Duodenal mucosa (tissue), 2 donors: ENCODE results near the gene ITPKA.

Experiments
- H3K27ac ChIP-seq: one replicate; pipeline ENCODE4 v1.7.0; 2013; ENCODE audit warnings: low read depth, low read length
- H3K27me3 ChIP-seq, 2 donors: one replicate each; pipeline ENCODE4 v1.7.0; 2013; ENCODE audit warnings: low read length in 2 of 2, control low read depth in 1 of 2; ENCODE audit not compliant: insufficient read depth in 2 of 2, control insufficient read depth in 1 of 2
- H3K36me3 ChIP-seq, 2 donors: one replicate each; pipeline ENCODE4 v1.7.0; 2013; ENCODE audit warnings: low read length in 2 of 2, control low read depth in 1 of 2; ENCODE audit not compliant: insufficient read depth in 2 of 2, control insufficient read depth in 1 of 2
- H3K4me1 ChIP-seq, 2 donors: one replicate each; pipeline ENCODE4 v1.7.0; 2013; ENCODE audit warnings: low read length in 2 of 2, control low read depth in 1 of 2; ENCODE audit not compliant: insufficient read depth in 2 of 2, control insufficient read depth in 1 of 2
- H3K4me3 ChIP-seq, 2 donors: one replicate each; pipeline ENCODE4 v1.7.0; 2013; ENCODE audit warnings: low read length in 2 of 2, low read depth in 1 of 2
- H3K9ac ChIP-seq, 2 donors: one replicate each; pipeline ENCODE4 v1.7.0; 2013; ENCODE audit warnings: low read length in 2 of 2, low read depth in 1 of 2
- H3K9me3 ChIP-seq, 2 donors: one replicate each; pipeline ENCODE4 v1.7.0; 2013; ENCODE audit warnings: low read length in 2 of 2, control low read depth in 1 of 2; ENCODE audit not compliant: control insufficient read depth in 1 of 2

The ITPKA gene

GRCh38 chr15:41474941-41475340, 18.7 kb upstream of the ITPKA start:
- Histone ChIP-seq H3K9ac (peak overlapping the region; percentile 20 to 38), H3K4me3 (peak overlapping the region in 1 of 2 donors; percentile 4), H3K4me1 (peaks cover 14 to 16% of the 10 kb centered on the region in 2 donors), H3K9me3 (no peaks in the 10 kb centered on the region), H3K36me3 (peaks cover 45 to 66% of the 10 kb centered on the region in 2 donors), H3K27me3 (no peaks in the 10 kb centered on the region), H3K27ac (peak overlapping the region; percentile 15)

- no peak overlapping the region for H3K4me3 ChIP-seq
- no peak overlapping the region for H3K9ac ChIP-seq
- H3K9me3 ChIP-seq, result no peaks in the 10 kb centered on the region
- no peak overlapping the region for H3K27ac ChIP-seq
- no peaks in the 10 kb centered on the region for H3K27me3 ChIP-seq
- peaks cover 44 to 69% of the 10 kb centered on the region in 2 donors for H3K36me3 ChIP-seq
- H3K4me1 ChIP-seq, result peaks cover 17 to 28% of the 10 kb centered on the region in 2 donors
These were observed 17.1 kb upstream of the ITPKA start for GRCh38 chr15:41476416-41477048.

DNA sequence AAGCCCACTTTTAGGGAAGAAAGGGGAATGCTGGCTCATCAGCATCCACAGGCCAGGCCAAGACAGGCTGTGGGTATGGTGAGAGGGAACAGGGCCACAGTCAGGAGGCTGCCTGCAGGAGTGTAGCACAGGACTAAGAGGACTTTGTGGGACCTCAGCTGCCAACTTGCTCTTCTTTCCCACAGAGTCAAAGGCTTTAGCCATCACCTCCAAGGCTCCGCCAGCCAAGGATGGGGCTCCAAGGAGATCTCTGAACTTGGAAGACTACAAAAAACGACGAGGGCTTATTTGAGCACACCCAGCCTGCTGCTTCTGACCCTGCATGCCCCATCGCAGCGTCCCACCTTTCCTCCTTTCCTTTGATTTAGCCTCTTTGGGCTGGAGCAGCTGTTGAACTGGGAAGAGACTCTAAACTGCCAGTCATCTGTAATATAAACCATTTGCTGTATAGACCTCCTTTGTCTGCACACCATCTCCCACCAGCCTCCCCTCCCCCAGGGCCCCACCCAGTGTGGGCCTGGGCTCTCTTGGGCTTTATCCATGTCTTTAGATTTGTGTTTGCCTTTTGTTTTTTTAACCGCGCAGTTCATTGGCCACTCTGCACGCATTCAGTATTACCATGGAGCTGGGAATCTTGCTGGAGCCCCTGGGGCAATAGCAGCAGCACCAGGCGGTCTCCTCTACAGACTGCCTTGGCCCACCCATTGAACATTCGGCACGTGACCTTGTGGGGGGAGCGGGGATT, 13.1 kb upstream of the ITPKA start:
- Histone ChIP-seq H3K27me3 (no peaks in the 10 kb centered on the region), H3K27ac (no peak overlapping the region), H3K9me3 (no peaks in the 10 kb centered on the region), H3K9ac (no peak overlapping the region), H3K4me1 (peaks cover 20 to 24% of the 10 kb centered on the region in 2 donors), H3K36me3 (peaks cover 33 to 54% of the 10 kb centered on the region in 2 donors), H3K4me3 (no peak overlapping the region)

- H3K4me3 ChIP-seq, result no peak overlapping the region
These were observed 11.4 kb upstream of the ITPKA start for GRCh38 chr15:41482110-41482877.

GRCh38 chr15:41483115-41483514, 10.6 kb upstream of the ITPKA start:
- Histone ChIP-seq H3K36me3 (peaks cover 20 to 31% of the 10 kb centered on the region in 2 donors), H3K4me3 (peak overlapping the region in 1 of 2 donors; percentile 31), H3K4me1 (peaks cover 31 to 36% of the 10 kb centered on the region in 2 donors), H3K9me3 (no peaks in the 10 kb centered on the region), H3K27ac (no peak overlapping the region), H3K9ac (peak overlapping the region in 1 of 2 donors; percentile 19), H3K27me3 (no peaks in the 10 kb centered on the region)

More at GRCh38 chr15:41482110-41482877, 11.4 kb upstream of the ITPKA start:
- H3K27me3 ChIP-seq, result no peaks in the 10 kb centered on the region
- no peak overlapping the region for H3K27ac ChIP-seq
- no peaks in the 10 kb centered on the region for H3K9me3 ChIP-seq
- peak overlapping the region; percentile 14 to 19 for H3K9ac ChIP-seq
- H3K36me3 ChIP-seq, result peaks cover 20 to 37% of the 10 kb centered on the region in 2 donors
- peaks cover 25 to 28% of the 10 kb centered on the region in 2 donors for H3K4me1 ChIP-seq

DNA sequence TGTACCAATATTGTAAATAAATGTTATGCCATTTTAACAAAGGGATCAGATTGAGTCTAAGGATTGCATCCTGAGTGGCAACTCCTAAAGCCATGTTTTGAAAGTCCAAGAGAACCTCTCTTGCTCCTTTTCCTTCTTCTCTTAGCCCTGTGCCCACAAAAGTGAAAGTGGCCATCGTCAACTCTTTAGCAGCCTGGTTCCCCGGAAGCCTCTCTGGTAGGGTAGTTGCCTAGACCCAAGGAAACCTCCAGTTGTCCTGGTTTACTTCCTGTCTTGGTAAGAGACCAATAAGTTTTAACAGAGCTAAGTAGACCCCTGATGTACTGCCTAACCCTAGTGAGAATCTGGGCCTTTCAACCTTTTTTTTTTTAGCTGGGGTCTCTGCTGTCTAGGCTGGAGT, 10.2 kb upstream of the ITPKA start:
- Histone ChIP-seq H3K27ac (no peak overlapping the region), H3K4me1 (peaks cover 31 to 38% of the 10 kb centered on the region in 2 donors), H3K4me3 (peak overlapping the region in 1 of 2 donors; percentile 31), H3K27me3 (no peaks in the 10 kb centered on the region), H3K9me3 (no peaks in the 10 kb centered on the region), H3K9ac (peak overlapping the region in 1 of 2 donors; percentile 19), H3K36me3 (peaks cover 20 to 28% of the 10 kb centered on the region in 2 donors)

- Histone ChIP-seq H3K27me3 (no peaks in the 10 kb centered on the region), H3K9me3 (no peaks in the 10 kb centered on the region), H3K4me1 (peaks cover 31 to 38% of the 10 kb centered on the region in 2 donors), H3K36me3 (peaks cover 9 to 14% of the 10 kb centered on the region in 2 donors), H3K9ac (no peak overlapping the region), H3K27ac (no peak overlapping the region), H3K4me3 (no peak overlapping the region)
These were observed 8.6 kb upstream of the ITPKA start for GRCh38 chr15:41484937-41485625.

DNA sequence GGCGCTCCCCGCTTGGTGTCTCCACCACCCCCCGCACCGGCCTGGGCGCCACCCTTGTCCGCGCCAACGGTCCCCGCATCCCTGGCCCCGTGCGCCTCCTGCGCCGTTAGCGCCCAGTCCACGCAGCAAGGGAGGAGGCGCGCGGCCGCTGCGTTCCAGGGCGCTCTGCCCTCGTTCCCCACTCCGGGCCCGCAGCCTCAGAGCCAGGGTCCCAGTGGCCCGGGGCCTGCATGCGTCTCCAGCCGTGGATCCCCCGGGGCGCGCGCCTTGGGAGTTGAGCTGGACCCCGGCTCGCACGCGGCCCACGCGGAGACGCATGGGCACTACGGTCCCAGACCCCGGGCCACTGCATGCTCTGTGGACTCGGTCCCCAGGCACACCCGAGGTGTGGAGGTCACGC, 7.4 kb upstream of the ITPKA start:
- no peaks in the 10 kb centered on the region for H3K9me3 ChIP-seq
- H3K4me3 ChIP-seq, result no peak overlapping the region

GRCh38 chr15:41487381-41487780, 6.3 kb upstream of the ITPKA start:
- Histone ChIP-seq H3K4me1 (peaks cover 26 to 29% of the 10 kb centered on the region in 2 donors), H3K36me3 (no peaks in the 10 kb centered on the region), H3K9me3 (no peaks in the 10 kb centered on the region), H3K4me3 (no peak overlapping the region), H3K27ac (no peak overlapping the region), H3K9ac (no peak overlapping the region), H3K27me3 (no peaks in the 10 kb centered on the region)

More for the DNA sequence above, 7.4 kb upstream of the ITPKA start:
- H3K36me3 ChIP-seq, result peaks cover 0 to 3% of the 10 kb centered on the region in 2 donors
- H3K9ac ChIP-seq, result no peak overlapping the region
- no peaks in the 10 kb centered on the region for H3K27me3 ChIP-seq
- H3K4me1 ChIP-seq, result peaks cover 28 to 30% of the 10 kb centered on the region in 2 donors
- no peak overlapping the region for H3K27ac ChIP-seq
